SK-N-SH (cell line): ENCODE results near the gene GCLC. TPM values are rescaled to one million over a fixed set of nuclear protein-coding genes. Genes with fewer than 3 reads are reported as not detected.

Experiments
- CTCF ChIA-PET: fragments of 300-600, 350-600 bp; formaldehyde crosslinking; extraction: SDS; loops from one replicate; lab custom pipeline; 2021; lab: Yijun Ruan, JAX
- POLR2A ChIA-PET: fragments of 350-600 bp; sonication (Branson Sonifier 250); formaldehyde crosslinking; extraction: SDS; loops from one replicate; lab custom pipeline; 2020; ENCODE audit warnings: antibody characterized with exemption, inconsistent platforms; lab: Yijun Ruan, JAX
- DNase-seq: peaks from one replicate; pipeline ENCODE4 v3.0.0; 2012
- H2AFZ ChIP-seq: fragments of 200-600 bp; sonication (generic); 2 replicates; pipeline ENCODE4 v1.8.1; 2016; ENCODE audit warnings: antibody characterized with exemption, mild to moderate bottlenecking, low read depth
- H3F3A ChIP-seq: fragments of 200-600 bp; sonication (generic); replicated peaks from 2 replicates; pipeline ENCODE3; 2016; ENCODE audit warnings: antibody characterized with exemption, mild to moderate bottlenecking; ENCODE audit not compliant: insufficient read depth
- H3K27ac ChIP-seq, 2 experiments: fragments of 200-500 bp in 1 of 2; fragments of 200-600 bp in 1 of 2; sonication (Bioruptor generic) in 1 of 2; sonication (generic), shearing (Covaris generic) in 1 of 2; 2 replicates each; pipeline versions ENCODE4 v1.5.1 to v1.6.1; 2014 to 2016; ENCODE audit warnings: low read depth in 2 of 2, inconsistent platforms in 1 of 2, low read length in 1 of 2, mild to moderate bottlenecking in 1 of 2, mixed read lengths in 1 of 2
- H3K27me3 ChIP-seq: fragments of 200-600 bp; sonication (generic), shearing (Covaris generic); 2 replicates; pipeline ENCODE4 v1.6.1; 2016; ENCODE audit warnings: mixed run types; ENCODE audit not compliant: insufficient read depth
- H3K36me3 ChIP-seq, 2 experiments: fragments of 200-500 bp in 1 of 2; fragments of 200-600 bp in 1 of 2; sonication (Bioruptor generic) in 1 of 2; sonication (generic) in 1 of 2; replicated peaks in 1 of 2; 2 replicates each; pipeline versions ENCODE3 to v1.5.1; 2014 to 2016; ENCODE audit warnings: low read length in 1 of 2, mild to moderate bottlenecking in 1 of 2; ENCODE audit not compliant: insufficient read depth in 2 of 2, control insufficient read depth in 1 of 2
- H3K4me1 ChIP-seq, 2 experiments: fragments of 200-500 bp in 1 of 2; fragments of 200-600 bp in 1 of 2; sonication (Bioruptor generic) in 1 of 2; sonication (generic), shearing (Covaris generic) in 1 of 2; 2 replicates each; pipeline versions ENCODE4 v1.5.1 to v1.6.1; 2014 to 2016; ENCODE audit warnings: low read depth in 1 of 2, low read length in 1 of 2, mixed run types in 1 of 2; ENCODE audit not compliant: insufficient read depth in 2 of 2, control insufficient read depth in 1 of 2
- H3K4me2 ChIP-seq: fragments of 200-600 bp; sonication (generic), shearing (Covaris generic); 2 replicates; pipeline ENCODE4 v1.6.1; 2017; ENCODE audit warnings: mixed run types
- H3K4me3 ChIP-seq, 2 experiments: fragments of 200-500 bp in 1 of 2; fragments of 200-600 bp in 1 of 2; sonication (Bioruptor generic) in 1 of 2; sonication (generic), shearing (Covaris generic) in 1 of 2; 2 replicates each; pipeline versions ENCODE4 v1.5.1 to v1.8.1; 2014 to 2016; ENCODE audit warnings: low read depth in 2 of 2, inconsistent platforms in 1 of 2, low read length in 1 of 2, mild to moderate bottlenecking in 1 of 2, mixed read lengths in 1 of 2, moderate library complexity in 1 of 2
- H3K79me2 ChIP-seq: fragments of 200-600 bp; sonication (generic); 2 replicates; pipeline ENCODE4 v1.8.1; 2017; ENCODE audit warnings: mild to moderate bottlenecking; ENCODE audit not compliant: insufficient read depth
- H3K9ac ChIP-seq: fragments of 200-600 bp; sonication (generic); 2 replicates; pipeline ENCODE4 v1.6.1; 2017; ENCODE audit warnings: mixed run types
- H3K9me2 ChIP-seq: fragments of 200-600 bp; sonication (generic); 2 replicates; pipeline ENCODE4 v1.6.1; 2017; ENCODE audit warnings: mixed run types
- H3K9me3 ChIP-seq: fragments of 200-600 bp; sonication (generic); 2 replicates; pipeline ENCODE4 v1.6.1; 2017; ENCODE audit warnings: mixed run types, mild to moderate bottlenecking, moderate library complexity
- H4K20me1 ChIP-seq: fragments of 200-600 bp; sonication (generic); 2 replicates; pipeline ENCODE4 v1.6.1; 2017; ENCODE audit warnings: mild to moderate bottlenecking, mixed run types; ENCODE audit not compliant: insufficient read depth
- ELF1 ChIP-seq: IDR thresholded peaks from 2 replicates; pipeline ENCODE4 v1.4.0; 2012
- FOSL2 ChIP-seq: IDR thresholded peaks from 2 replicates; pipeline ENCODE4 v1.4.0; 2012; ENCODE audit warnings: low read depth, mild to moderate bottlenecking, moderate library complexity, borderline replicate concordance
- FOXM1 ChIP-seq: IDR thresholded peaks from 2 replicates; pipeline ENCODE4 v1.4.0; 2012; ENCODE audit warnings: low read depth, mild to moderate bottlenecking
- GATA2 ChIP-seq: sonication (generic); formaldehyde crosslinking; IDR thresholded peaks from 2 replicates; pipeline ENCODE4 v1.5.0; 2020; ENCODE audit warnings: mild to moderate bottlenecking, missing genetic modification reagents
- IRF3 ChIP-seq: fragments of 150-350 bp; IDR thresholded peaks from 2 replicates; pipeline ENCODE4 v1.6.1; 2016; ENCODE audit warnings: mild to moderate bottlenecking, low read depth, low read length
- NFIC ChIP-seq: IDR thresholded peaks from 2 replicates; pipeline ENCODE4 v1.4.0; 2012; ENCODE audit warnings: borderline replicate concordance
- PBX3 ChIP-seq: IDR thresholded peaks from 2 replicates; pipeline ENCODE4; 2012
- RAD21 ChIP-seq: IDR thresholded peaks from 2 replicates; pipeline ENCODE4 v1.6.1; 2012; ENCODE audit warnings: mild to moderate bottlenecking, low read length
- SIN3A ChIP-seq: IDR thresholded peaks from 2 replicates; pipeline ENCODE4 v1.6.1; 2012; ENCODE audit warnings: low read depth, mild to moderate bottlenecking, low read length, moderate library complexity, borderline replicate concordance
- SMC3 ChIP-seq: IDR thresholded peaks from 2 replicates; pipeline ENCODE4 v1.6.1; 2012; ENCODE audit warnings: low read depth, low read length, improper control_type of control experiment
- TEAD4 ChIP-seq: IDR thresholded peaks from 2 replicates; pipeline ENCODE4 v1.4.0; 2012; ENCODE audit warnings: mild to moderate bottlenecking, borderline replicate concordance; ENCODE audit not compliant: insufficient read depth
- USF1 ChIP-seq: IDR thresholded peaks from 2 replicates; pipeline ENCODE4 v1.4.0; 2012; ENCODE audit warnings: low read depth, borderline replicate concordance
- USF2 ChIP-seq: fragments of 150-350 bp; IDR thresholded peaks from 2 replicates; pipeline ENCODE4 v1.6.1; 2017; ENCODE audit warnings: antibody characterized with exemption, low read length, low read depth, borderline replicate concordance
- YY1 ChIP-seq: IDR thresholded peaks from 2 replicates; pipeline ENCODE4 v1.4.0; 2012; ENCODE audit warnings: low read depth, mild to moderate bottlenecking
- ZBTB33 ChIP-seq: IDR thresholded peaks from 2 replicates; pipeline ENCODE4 v1.4.0; 2012; ENCODE audit warnings: low read depth, borderline replicate concordance
- WGBS: methylation state at CpG from one replicate; pipeline ENCODE4 v1.1.6; 2017; ENCODE audit warnings: low lambda C conversion rate; 5-methylcytosine and 5-hydroxymethylcytosine counted together
- polyA plus RNA-seq, 3 experiments: library from polyadenylated mRNA; depleted of rRNA; stranded (reverse); fragments of >200 nt; gene quantifications; 2 replicates each; pipeline ENCODE4 v1.2.3, GENCODE V29; 2012

The GCLC gene
- polyA plus RNA-seq, 1 of the 3 experiments (the other 2 are of a cell fraction) = 7.5 TPM

- Histone ChIP-seq H3K4me2 (no peak overlapping the region), H4K20me1 (no peaks in the 10 kb centered on the region), H3F3A (no peaks in the 10 kb centered on the region)
- TF ChIP-seq TEAD4 (no peak), FOXM1 (no peak), IRF3 (no peak), SMC3 (no peak), USF1 (no peak), PBX3 (no peak), GATA2 (CRISPR knock-in tag) (no peak), SIN3A (no peak), RAD21 (no peak), FOSL2 (no peak)
- TF ChIP-seq, all 33 proteins: peak for 0
- POLR2A ChIA-PET = no interaction called here
- H3K27me3 ChIP-seq = no peaks in the 10 kb centered on the region
- no peaks in the 10 kb centered on the region for H3K36me3 ChIP-seq
- H3K9me2 ChIP-seq = no peaks in the 10 kb centered on the region
- H3K79me2 ChIP-seq = no peaks in the 10 kb centered on the region
- WGBS = 49% methylated on average over 3 of the region's 3 CpGs
- no peak for DNase-seq
- H3K9me3 ChIP-seq = no peaks in the 10 kb centered on the region
- H3K27ac ChIP-seq = no peak overlapping the region
- H3K9ac ChIP-seq = no peak overlapping the region
- no peak overlapping the region for H2AFZ ChIP-seq
- H3K4me3 ChIP-seq = no peak overlapping the region
- no peaks in the 10 kb centered on the region; a peak in 1 of 4 replicates for H3K4me1 ChIP-seq
- CTCF ChIA-PET = no interaction called here
Measured at GRCh38 chr6:53588816-53589509, 44.1 kb upstream of the GCLC start.

- TF ChIP-seq YY1 = no peak
- TF ChIP-seq USF2 = no peak
- TF ChIP-seq NFIC = no peak
- no peak for TF ChIP-seq FOXM1
- TF ChIP-seq SMC3 = no peak
- no peak for TF ChIP-seq PBX3
- no peak for TF ChIP-seq USF1
- no peak for TF ChIP-seq ELF1
- no peak for TF ChIP-seq ZBTB33
- TF ChIP-seq FOSL2 = no peak
- no peaks in the 10 kb centered on the region for H3K9me3 ChIP-seq
- CTCF ChIA-PET = interaction anchor here (1.0 kb wide), 1 partner anchor 43 kb away, joined by 3 read pairs; the partner anchor contains the start of gene GCLC
Measured at GRCh38 chr6:53587291-53587690, 42.4 kb upstream of the GCLC start.

More at GRCh38 chr6:53587291-53587690, 42.4 kb upstream of the GCLC start:
- no peak for DNase-seq
- no peak overlapping the region for H3K27ac ChIP-seq
- no peak overlapping the region for H3K4me2 ChIP-seq
- WGBS = 18% methylated on average over 1 of the region's 1 CpG
- H3K79me2 ChIP-seq = no peaks in the 10 kb centered on the region
- no peak overlapping the region for H3K4me3 ChIP-seq
- POLR2A ChIA-PET = no interaction called here
- H3K4me1 ChIP-seq = no peaks in the 10 kb centered on the region
- H3K36me3 ChIP-seq = no peaks in the 10 kb centered on the region
- H3K9me2 ChIP-seq = no peaks in the 10 kb centered on the region
- no peaks in the 10 kb centered on the region for H3F3A ChIP-seq
- no peaks in the 10 kb centered on the region for H4K20me1 ChIP-seq
- H3K9ac ChIP-seq = no peak overlapping the region
- H3K27me3 ChIP-seq = no peaks in the 10 kb centered on the region
- no peak overlapping the region for H2AFZ ChIP-seq
